GM12878 (cell line): ENCODE data around the gene IL17RA. TPM values are rescaled to one million over a fixed set of nuclear protein-coding genes. Genes with fewer than 3 reads are reported as not detected.
"Not testable (repeated sequence)": the region's sequence is repeated elsewhere in the genome, so short reads cannot be mapped to it uniquely, and the experiment has no call there.

ENCODE experiments used
- ATAC-seq: fragments of 200-7000 bp; cut with Tn5 transposase; 3 replicates; pipeline ENCODE4 v1.9.1; 2020; ENCODE audit warnings: mild to moderate bottlenecking, moderate library complexity
- BruUV-seq: library from RNA; stranded (reverse); fragments of 400-500 nt; replicated peaks from 2 replicates; lab custom pipeline; 2021; lab: Mats Ljungman, UMichigan
- CTCF ChIA-PET: fragments of 300-600 bp; sonication (Branson Sonifier 250); formaldehyde crosslinking; extraction: SDS; loops from one replicate; lab custom pipeline; 2021; ENCODE audit warnings: inconsistent platforms; lab: Yijun Ruan, JAX
- POLR2A ChIA-PET: fragments of 350-600 bp; formaldehyde crosslinking; extraction: SDS; loops from one replicate; lab custom pipeline; 2021; ENCODE audit warnings: inconsistent platforms; lab: Charles Lee
- RAD21 ChIA-PET: fragments of 300-600 bp; sonication (Branson Sonifier 250); formaldehyde crosslinking; loops from one replicate; lab custom pipeline; 2023; ENCODE audit warnings: antibody characterized with exemption; ENCODE audit not compliant: unreplicated experiment; lab: Charles Lee
- SMC1A ChIA-PET: fragments of 300-600 bp; sonication (Branson Sonifier 250); formaldehyde crosslinking; loops from one replicate; lab custom pipeline; 2023; ENCODE audit not compliant: unreplicated experiment, uncharacterized antibody; lab: Charles Lee
- DNase-seq: peaks from one replicate; pipeline ENCODE4 v3.0.0-alpha.2; 2011; ENCODE audit warnings: low read depth, low spot score
- FAIRE-seq: peaks from 3 replicates; lab custom pipeline; 2011; peaks lifted over from hg19 to GRCh38; lab: Jason Lieb, UNC
- H2AFZ ChIP-seq: 2 replicates; pipeline ENCODE4 v1.6.0; 2011; ENCODE audit warnings: low read depth, low read length, control low read depth; ENCODE audit not compliant: control insufficient read depth
- H3K27ac ChIP-seq: 2 replicates; pipeline ENCODE4 v1.5.1; 2011; ENCODE audit warnings: control low read depth; ENCODE audit not compliant: control insufficient read depth, insufficient read depth
- H3K27me3 ChIP-seq, 2 experiments: replicated peaks in 1 of 2; 2 replicates each; pipeline versions ENCODE4 v1.6.0 to v1.6.1; 2011; ENCODE audit warnings: low read length in 1 of 2; ENCODE audit not compliant: control insufficient read depth in 2 of 2, insufficient read depth in 2 of 2
- H3K36me3 ChIP-seq, 2 experiments: 2 replicates each; pipeline ENCODE4 v1.5.1; 2011; ENCODE audit warnings: low read length in 1 of 2; ENCODE audit not compliant: control insufficient read depth in 2 of 2, insufficient read depth in 2 of 2
- H3K4me1 ChIP-seq: 2 replicates; pipeline ENCODE4 v1.6.1; 2011; ENCODE audit warnings: mild to moderate bottlenecking, low read length, moderate library complexity, mixed read lengths; ENCODE audit not compliant: control insufficient read depth, insufficient read depth
- H3K4me2 ChIP-seq: 2 replicates; pipeline ENCODE4 v1.6.0; 2011; ENCODE audit warnings: control low read depth; ENCODE audit not compliant: control insufficient read depth, insufficient read depth
- H3K4me3 ChIP-seq: fragments of 200-600 bp; sonication (generic); 2 replicates; pipeline ENCODE4 v1.5.1; 2016
- H3K79me2 ChIP-seq: 2 replicates; pipeline ENCODE4 v1.6.0; 2011; ENCODE audit warnings: low read length; ENCODE audit not compliant: control insufficient read depth, insufficient read depth
- H3K9ac ChIP-seq: 2 replicates; pipeline ENCODE4 v1.8.0; 2011; ENCODE audit warnings: low read length, control low read depth, mixed read lengths; ENCODE audit not compliant: control insufficient read depth, insufficient read depth
- H3K9me3 ChIP-seq: replicated peaks from 3 replicates; pipeline ENCODE4 v1.5.1; 2011; ENCODE audit warnings: mild to moderate bottlenecking, low read length; ENCODE audit not compliant: control insufficient read depth, insufficient read depth
- H4K20me1 ChIP-seq: 2 replicates; pipeline ENCODE4 v1.6.0; 2011; ENCODE audit not compliant: control insufficient read depth, insufficient read depth
- BHLHE40 ChIP-seq, 2 experiments: fragments of 450-650 bp in 1 of 2; IDR thresholded peaks; 2 replicates each; pipeline ENCODE4 v1.6.1; 2011 to 2017; ENCODE audit warnings: low read depth in 2 of 2, borderline replicate concordance in 1 of 2, improper control_type of control experiment in 1 of 2, low read length in 1 of 2, mild to moderate bottlenecking in 1 of 2
- IKZF1 ChIP-seq: fragments of 450-650 bp; conservative IDR thresholded peaks from 2 replicates; pipeline ENCODE4 v1.6.1; 2017; ENCODE audit warnings: antibody characterized with exemption, mild to moderate bottlenecking
- POLR2A ChIP-seq: IDR thresholded peaks from 2 replicates; pipeline ENCODE4 v1.6.1; 2011; ENCODE audit warnings: low read depth, mild to moderate bottlenecking, low read length
- WGBS: methylation state at CpG from one replicate; pipeline ENCODE4 v1.1.6; 2016; ENCODE audit warnings: low lambda C conversion rate; ENCODE audit not compliant: insufficient replicate concordance, insufficient coverage; ENCODE audit errors: missing lambda C conversion rate; 5-methylcytosine and 5-hydroxymethylcytosine counted together
- in situ Hi-C: fragments of 300-500 bp; cut with MboI; formaldehyde crosslinking; loops from 9 replicates; pipeline ENCODE4 v1.14.3; 2018; ENCODE audit warnings: mixed read lengths
- intact Hi-C: fragments of 100-400 bp; cut with micrococcal nuclease; formaldehyde crosslinking; loops from one replicate; pipeline ENCODE4 v1.14.2; 2022; ENCODE audit not compliant: unreplicated experiment
- polyA plus RNA-seq, 11 experiments: library from polyadenylated mRNA; depleted of rRNA in 4 of 11; unstranded in 6 of 11; stranded (reverse) in 5 of 11; fragments of >200 nt; fragmentation: Nextera tagmentation in 4 of 11; fragmentation: Illumina TruSeq in 1 of 11; extraction: Ambion mirVana in 4 of 11; extraction: Trizol in 1 of 11; gene quantifications; 1 replicate in 1 of 11; 2 replicates in 10 of 11; pipeline versions ENCODE4 v1.2.1 to v1.2.3, GENCODE V29; 2011 to 2016; ENCODE audit warnings: inconsistent platforms in 2 of 11, missing spikeins in 2 of 11, low read depth in 1 of 11
- total RNA-seq, 4 experiments: library from RNA; depleted of rRNA in 3 of 4; stranded (reverse); fragments of >200 nt in 3 of 4; fragmentation: Illumina TruSeq in 1 of 4; extraction: Trizol in 1 of 4; gene quantifications; 2 replicates each; pipeline versions ENCODE4 v1.2.1 to v1.2.3, GENCODE V29; 2013 to 2021
- TF ChIP-seq, protein P1 (sequence below): fragments of 450-650 bp; conservative IDR thresholded peaks from 2 replicates; pipeline ENCODE4 v1.6.1; 2017; ENCODE audit warnings: mild to moderate bottlenecking, moderate library complexity

Gene IL17RA
- total and polyA plus RNA-seq, 10 of the 15 experiments (the other 5 are each of a cell fraction or from before 2014, with no cell fraction given), result 0.71 to 10.2 (median 4.2) TPM

DNA sequence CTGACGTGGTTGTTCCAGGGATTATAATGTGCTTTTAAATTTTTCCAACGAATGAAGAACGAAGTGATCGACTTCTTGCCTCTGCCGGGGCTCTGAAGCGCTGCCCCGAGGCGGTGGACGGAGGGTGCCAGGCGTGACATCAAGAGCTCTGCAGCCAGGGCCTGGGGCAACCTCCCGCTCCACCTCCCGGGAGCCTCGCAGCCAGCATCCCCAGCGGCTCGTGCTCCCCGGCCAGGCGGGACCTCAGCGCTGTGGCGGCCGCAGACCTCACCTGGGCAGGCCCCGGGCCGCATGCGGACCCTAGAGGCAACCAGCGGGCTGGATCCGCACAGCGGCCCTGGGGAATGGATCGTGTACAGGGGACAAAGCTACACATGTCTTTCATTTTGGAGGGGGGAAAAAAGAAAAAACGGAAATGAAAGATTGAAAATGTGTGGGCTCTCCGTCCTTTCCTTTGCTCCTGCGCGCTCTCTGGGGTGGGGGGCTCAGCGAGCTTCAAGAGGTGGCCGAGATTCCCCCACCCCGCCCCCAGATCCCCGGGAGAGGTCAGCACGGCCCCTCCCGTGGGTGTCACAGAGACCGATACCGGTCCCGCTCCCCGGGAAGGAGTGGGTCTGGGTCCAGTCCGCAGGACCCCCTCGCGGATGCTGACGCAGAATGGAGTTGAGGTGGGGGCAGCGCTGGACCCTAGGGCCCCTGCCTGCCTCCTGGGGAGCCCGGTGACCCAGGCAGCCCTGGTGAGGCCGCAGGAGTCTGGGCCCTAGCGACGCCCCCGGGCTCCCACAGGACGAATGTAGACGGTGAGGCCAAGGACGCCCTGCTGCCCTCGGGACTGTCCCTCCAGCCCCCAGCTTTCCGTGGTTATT lies 48.6 kb upstream of the IL17RA start:
- peak; percentile 67 for ATAC-seq
- H3K27me3 ChIP-seq, H3K4me1 ChIP-seq, DNase-seq, BruUV-seq, SMC1A ChIA-PET, H3K36me3 ChIP-seq, H4K20me1 ChIP-seq, FAIRE-seq, POLR2A ChIA-PET, in situ Hi-C loops, H3K9me3 ChIP-seq, intact Hi-C loops: not testable (repeated sequence)
- RAD21 ChIA-PET, result interaction anchor here (0.6 kb wide), 1 partner anchor 307 kb away, joined by 5 read pairs; no protein-coding TSS in a partner anchor
- Histone ChIP-seq H3K27ac (peak overlapping the region; percentile 39), H3K79me2 (peaks cover 21% of the 10 kb centered on the region), H2AFZ (peak overlapping the region; percentile 47), H3K4me2 (peak overlapping the region; percentile 30; the same call in 1 of the 2 replicates), H3K4me3 (peak overlapping the region; percentile 60), H3K9ac (0 out of 2 replicates have a peak overlapping the region, but pooled peaks have one; percentile 16)
- TF ChIP-seq BHLHE40 (IDR thresholded peaks at IDR 0.05; ENCODE audit: borderline replicate concordance in 1 of 2, low read depth in 2 of 2, low read length in 1 of 2), result peak in 1 of 2 experiments; percentile 51; a peak in 1 of 4 replicates
- CTCF ChIA-PET, result interaction anchor here (1.0 to 1.6 kb wide), 3 partner anchors 18 to 136 kb away, joined by 3 to 5 read pairs (median 4); no protein-coding TSS in a partner anchor
- 14% methylated on average over 40 of the region's 56 CpGs for WGBS

DNA sequence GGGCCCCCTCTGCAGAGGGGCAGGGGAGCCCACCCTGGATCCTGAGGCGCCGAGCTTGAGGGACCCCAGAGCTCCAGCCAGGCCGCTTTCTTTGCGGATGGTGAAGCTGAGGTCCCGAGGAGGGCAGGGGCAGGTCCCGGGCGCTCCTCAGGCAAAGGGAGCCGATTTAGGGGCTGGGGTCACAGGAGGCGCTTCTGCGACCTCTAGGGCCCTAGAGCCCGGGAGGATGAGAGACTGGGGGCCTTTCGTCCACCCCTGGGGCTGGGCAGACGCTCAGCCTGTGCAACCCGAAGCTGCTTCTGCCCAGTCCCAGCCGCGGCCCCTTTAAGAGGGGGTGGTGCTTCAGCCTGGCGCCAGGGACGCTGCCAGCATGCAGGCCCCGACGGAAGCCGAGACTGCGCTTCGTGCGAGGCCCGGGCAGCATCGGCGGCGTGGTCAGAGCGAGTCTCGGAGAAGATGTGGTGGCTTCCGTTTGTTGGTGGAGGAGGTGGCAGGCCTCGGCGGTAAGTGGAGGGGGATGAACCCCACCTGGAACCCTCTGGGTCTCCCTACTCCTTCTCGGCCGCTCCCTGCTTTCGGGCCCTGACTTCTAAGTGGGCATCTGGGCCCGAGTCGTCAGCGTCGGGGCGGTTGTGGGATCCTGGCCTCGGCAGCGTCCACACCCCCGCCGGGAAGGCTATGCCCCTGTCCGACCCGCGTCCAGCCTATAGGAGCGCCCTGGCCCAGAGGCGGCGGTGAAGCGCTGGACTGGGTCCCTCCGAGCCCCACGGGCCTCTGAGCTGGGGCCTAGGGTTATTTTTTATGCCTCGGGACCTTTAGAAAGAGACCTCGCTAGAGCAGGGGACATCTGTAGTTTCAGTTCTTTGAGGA lies 47.7 kb upstream of the IL17RA start:
- TF ChIP-seq, protein P1, sequence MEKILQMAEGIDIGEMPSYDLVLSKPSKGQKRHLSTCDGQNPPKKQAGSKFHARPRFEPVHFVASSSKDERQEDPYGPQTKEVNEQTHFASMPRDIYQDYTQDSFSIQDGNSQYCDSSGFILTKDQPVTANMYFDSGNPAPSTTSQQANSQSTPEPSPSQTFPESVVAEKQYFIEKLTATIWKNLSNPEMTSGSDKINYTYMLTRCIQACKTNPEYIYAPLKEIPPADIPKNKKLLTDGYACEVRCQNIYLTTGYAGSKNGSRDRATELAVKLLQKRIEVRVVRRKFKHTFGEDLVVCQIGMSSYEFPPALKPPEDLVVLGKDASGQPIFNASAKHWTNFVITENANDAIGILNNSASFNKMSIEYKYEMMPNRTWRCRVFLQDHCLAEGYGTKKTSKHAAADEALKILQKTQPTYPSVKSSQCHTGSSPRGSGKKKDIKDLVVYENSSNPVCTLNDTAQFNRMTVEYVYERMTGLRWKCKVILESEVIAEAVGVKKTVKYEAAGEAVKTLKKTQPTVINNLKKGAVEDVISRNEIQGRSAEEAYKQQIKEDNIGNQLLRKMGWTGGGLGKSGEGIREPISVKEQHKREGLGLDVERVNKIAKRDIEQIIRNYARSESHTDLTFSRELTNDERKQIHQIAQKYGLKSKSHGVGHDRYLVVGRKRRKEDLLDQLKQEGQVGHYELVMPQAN, result 0 out of 2 replicates have a peak, but pooled peaks have one; percentile 30
- TF ChIP-seq POLR2A, result 0 out of 2 replicates have a peak, but pooled peaks have one; percentile 30
- peak; percentile 28; the same call in 1 of the 2 replicates for TF ChIP-seq IKZF1
- intact Hi-C loops, H3K36me3 ChIP-seq, SMC1A ChIA-PET, DNase-seq, H3K27me3 ChIP-seq, RAD21 ChIA-PET, H3K9me3 ChIP-seq, H3K4me1 ChIP-seq, H2AFZ ChIP-seq, POLR2A ChIA-PET, H4K20me1 ChIP-seq, in situ Hi-C loops: not testable (repeated sequence)
- TSS peak; percentile 79 for BruUV-seq
- Histone ChIP-seq H3K9ac (peak overlapping the region; percentile 68), H3K79me2 (peaks cover 21% of the 10 kb centered on the region), H3K4me3 (peak overlapping the region; percentile 60), H3K27ac (peak overlapping the region; percentile 73), H3K4me2 (peak overlapping the region; percentile 30; the same call in 1 of the 2 replicates)
- peak; percentile 18 for FAIRE-seq
- CTCF ChIA-PET, result interaction anchor here (1.3 kb wide), 1 partner anchor 17 kb away, joined by 4 read pairs; no protein-coding TSS in a partner anchor
- peak; percentile 91 for ATAC-seq
- under 1% methylated on average over 32 of the region's 56 CpGs for WGBS
